Stimulated activated CD4-positive, alpha-beta T cell treated with anti-CD3 and anti-CD28 coated beads, TNF-alpha, amount 100 ng/mL, for 4 hours (primary cell): ENCODE measurements around the gene RCAN1.
"Not testable (repeated sequence)": the region's sequence is repeated elsewhere in the genome, so short reads cannot be mapped to it uniquely, and the experiment has no call there.

Experiments used
- DNase-seq, 3 experiments: peaks; one replicate each; pipeline ENCODE4 v3.0.0-alpha.2; 2020; ENCODE audit warnings: low read depth in 3 of 3

The RCAN1 gene

DNA sequence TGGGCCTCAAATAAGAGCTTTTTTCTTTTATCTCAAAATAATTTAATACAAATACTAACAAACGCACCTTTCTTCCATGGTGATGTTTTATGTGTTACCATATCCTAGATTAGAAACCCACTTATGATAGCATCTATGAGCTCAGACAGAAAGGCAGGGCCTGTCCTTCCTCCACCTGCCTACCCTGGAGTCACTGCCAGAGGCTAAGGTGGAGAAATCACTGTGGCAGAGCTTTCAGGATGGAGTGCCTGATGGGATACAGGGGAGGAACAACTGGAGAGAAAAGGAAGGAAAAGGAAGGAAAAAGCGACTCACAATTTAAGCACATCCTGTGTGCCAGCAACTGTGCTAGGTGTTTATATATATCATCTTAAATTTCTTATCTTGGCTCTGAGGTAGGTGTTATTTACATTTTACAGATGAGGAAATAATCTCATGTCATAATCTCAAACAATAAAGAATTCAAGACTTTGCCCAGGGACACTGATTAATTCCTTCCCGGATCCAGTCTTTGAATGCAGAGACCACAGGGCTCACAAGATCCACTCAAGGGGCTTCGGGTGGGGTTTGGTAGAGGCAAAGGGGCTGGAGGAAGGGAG lies 45.4 kb downstream of the RCAN1 start:
- DNase-seq = no peak

DNA sequence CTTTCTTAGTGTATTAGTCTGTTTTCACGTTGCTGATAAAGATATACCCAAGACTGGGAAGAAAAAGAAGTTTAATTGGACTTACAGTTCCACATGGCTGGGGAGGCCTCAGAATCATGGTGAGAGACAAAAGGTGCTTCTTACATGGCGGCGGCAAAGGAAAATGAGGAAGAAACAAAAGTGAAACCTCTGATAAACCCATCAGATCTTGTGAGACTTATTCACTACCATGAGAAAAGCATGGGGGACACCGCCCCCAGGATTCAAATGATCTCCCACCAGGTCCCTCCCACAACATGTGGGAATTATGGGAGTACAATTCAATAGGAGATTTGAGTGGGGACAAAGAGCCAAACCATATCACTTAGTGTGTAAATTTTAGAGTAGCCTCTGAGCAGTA lies 46.1 kb downstream of the RCAN1 start:
- not testable (repeated sequence) for DNase-seq

DNA sequence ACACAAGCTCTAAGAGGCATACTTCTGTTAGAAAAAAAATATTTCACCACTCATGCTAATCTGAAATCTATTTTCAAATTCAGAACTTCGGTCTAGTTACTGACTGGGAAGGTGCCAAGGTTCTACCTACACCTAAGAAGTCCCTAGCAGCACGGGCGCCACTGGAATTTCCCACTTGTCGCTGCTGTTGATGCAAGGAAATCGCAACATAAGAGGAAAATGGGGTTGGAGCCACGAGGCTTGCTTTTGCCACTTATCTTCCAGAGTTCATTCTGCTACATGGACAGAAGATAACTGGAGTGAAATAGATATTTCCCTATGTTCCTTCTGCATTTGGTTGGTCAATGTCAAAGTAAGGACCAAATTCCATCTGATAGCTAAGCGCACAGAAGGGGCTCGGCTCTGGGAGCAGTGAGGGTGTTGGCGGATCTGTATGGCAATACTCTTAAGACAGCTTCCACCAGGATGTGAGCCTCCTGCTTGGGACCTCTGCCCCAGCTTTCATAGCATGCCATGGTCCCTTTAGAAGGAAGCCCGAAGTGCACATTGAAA lies 47.2 kb downstream of the RCAN1 start:
- DNase-seq = no peak

DNA sequence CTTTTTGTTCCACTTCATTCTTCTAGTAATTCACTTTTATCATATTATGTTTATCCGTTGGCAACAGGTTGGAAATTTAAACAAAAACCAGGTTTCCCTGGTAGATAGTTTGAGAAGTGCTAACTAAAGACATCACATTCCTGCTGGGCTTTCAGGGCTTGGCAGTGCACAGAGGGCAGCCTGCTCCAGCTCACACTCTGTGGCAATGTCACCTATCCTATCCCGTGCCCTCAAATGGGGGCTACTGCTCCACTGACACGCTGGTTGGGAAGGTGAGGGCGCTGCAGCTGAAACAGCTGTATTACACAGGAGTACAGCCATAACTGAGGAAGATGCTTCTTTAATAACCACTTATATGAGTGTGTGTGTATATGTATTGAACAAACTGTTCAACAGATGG lies 49.7 kb downstream of the RCAN1 start:
- no peak for DNase-seq

DNA sequence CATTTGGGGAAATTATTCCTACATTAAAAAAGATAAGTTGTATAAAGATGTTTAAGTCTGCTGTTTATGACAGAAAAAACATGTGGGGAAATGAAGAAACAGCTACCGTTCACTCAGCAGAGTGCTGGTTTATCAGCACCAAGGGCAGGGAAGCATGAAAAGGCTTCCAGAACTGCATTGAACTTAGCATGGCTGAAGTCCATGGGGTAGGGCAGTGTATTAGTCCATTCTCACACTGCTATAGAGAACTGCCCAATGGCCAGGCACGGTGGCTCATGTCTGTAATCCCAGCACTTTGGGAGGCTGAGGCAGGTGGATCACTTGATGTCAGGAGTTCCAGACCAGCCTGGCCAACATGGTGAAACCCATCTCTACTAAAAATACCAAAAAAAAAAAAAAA lies 51.5 kb downstream of the RCAN1 start:
- not testable (repeated sequence) for DNase-seq

DNA sequence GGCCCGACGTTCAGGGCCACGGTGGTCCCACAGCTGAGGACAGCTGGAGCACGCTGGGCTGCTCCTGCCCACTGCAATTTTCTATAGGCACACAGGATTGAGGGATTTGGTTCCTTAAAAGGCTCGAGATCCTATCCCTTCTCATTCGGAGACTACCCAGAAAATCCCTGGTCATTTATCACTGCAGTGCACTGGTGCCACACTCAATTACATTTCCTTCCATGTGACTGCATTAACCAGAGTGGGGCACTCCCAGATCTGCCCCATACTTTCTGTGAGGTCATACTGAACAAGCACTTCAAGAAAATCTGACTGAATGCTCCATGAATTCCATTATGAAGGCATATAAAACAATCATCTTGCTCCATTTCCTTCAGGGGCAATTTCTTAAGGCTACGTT lies 53.1 kb downstream of the RCAN1 start:
- no peak for DNase-seq

DNA sequence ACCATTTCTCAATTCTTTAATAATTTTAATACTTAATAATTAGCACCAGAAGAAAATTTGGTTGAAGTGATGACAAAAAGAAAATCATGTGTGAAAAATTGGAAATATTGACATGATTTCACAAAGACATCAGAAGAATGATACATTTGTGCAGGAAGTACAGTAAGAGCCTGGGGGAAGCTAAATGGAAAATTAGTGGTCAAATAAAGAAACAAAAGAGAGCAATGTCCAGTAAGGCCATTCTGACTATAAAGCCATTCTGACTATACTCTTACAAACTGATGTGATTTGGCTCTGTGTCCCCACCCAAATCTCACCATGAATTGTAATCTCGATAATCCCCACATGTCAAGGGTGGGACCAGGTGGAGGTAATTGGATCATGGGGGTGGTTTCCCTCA lies 54.3 kb downstream of the RCAN1 start:
- no peak for DNase-seq

DNA sequence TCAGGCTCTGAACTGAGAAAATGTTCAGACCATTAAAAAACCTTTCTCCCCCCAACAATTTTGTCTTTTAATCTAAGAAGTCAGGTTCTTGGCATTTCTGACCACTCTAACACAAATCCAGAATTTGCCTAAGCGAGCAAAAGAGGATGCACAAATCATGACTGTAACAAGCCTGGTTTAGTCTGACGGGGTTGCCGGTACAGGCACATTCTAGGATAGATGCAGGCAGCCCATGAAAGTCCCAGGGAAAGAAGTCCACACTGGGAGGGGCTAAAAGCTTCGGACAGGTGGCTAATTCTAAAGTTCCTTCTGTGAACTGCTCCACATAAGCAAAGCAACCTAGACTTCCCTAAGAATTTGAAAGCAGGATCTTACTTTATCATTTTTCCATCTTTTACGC lies 54.9 kb downstream of the RCAN1 start:
- no peak for DNase-seq

DNA sequence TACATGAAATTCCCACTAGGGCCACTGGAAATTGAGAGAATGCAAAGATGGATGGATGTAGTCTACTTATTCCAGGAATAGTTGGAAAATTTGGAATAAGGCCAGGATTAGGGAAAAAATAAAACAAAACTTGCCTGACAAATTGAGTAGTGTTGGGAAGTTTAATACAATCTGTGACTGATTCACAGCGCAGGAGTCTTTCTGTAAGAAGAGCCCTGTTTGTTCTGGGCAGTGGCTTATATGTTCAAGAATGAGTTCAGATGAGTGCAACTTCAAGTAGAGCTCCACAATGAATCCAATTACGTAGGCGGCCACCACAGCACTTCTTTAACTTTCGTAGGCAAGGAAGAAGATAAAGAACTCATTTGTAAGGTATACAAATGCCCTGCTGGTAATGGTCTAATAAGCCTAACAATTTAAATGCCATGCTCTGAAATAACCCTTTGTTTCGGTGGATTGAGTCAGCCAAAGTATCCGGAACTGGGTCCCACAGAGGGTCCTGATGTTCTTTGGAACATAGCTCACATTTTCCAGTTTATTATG lies 55.8 kb downstream of the RCAN1 start:
- no peak for DNase-seq

DNA sequence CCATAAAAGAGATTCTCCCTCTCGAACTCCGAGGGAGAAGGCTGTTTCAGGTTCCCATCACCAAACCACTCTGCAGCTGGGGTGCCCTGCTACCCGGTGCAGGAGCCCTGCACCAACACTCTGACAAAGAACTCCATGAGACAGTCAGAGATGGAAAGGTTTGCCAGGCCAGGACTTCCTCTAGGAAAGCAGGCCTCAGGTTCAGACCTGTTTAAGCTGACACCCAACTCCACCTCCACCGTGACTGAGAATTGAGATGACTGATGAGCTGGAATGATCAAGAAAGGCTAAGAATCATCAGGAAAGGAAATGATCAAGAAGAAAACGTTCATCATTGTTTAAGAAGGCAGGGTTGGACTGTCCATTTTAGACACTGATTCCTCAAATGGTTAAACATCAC lies 56.7 kb downstream of the RCAN1 start:
- no peak for DNase-seq

DNA sequence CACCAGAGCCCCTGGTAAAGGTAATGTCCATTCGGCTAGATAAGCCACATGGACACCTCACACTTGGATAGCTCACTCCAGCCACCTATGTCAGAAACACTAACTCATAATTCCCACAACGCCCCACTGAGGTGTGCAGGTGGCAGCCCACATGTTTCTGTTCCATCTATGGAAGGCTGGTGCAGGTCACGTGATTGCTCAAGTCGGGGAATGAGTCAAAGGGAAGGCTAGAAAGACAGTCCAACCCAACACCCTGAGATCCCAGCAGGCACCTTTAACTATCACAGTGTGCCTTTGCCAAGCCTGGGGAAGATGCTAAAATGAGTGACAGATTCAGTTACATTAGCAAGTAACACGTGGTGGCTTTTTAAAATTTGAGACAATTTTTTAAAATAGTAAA lies 57.7 kb downstream of the RCAN1 start:
- DNase-seq = no peak

DNA sequence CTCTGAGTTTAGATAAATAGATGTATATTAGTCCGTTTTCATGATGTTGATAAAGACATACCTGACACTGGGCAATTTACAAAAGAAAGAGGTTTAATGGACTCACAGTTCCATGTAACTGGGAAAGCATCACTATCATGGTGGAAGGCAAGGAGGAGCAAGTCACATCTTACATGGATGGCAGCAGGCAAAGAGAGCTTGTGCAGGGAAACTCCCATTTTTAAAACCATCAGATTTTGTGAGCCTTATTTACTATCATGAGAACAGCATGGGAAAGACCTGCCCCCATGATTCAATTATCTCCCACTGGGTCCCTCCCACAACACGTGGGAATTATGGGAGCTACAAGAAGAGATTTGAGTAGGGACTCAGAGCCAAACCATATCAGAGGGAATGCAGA lies 60.2 kb downstream of the RCAN1 start:
- DNase-seq = not testable (repeated sequence)

DNA sequence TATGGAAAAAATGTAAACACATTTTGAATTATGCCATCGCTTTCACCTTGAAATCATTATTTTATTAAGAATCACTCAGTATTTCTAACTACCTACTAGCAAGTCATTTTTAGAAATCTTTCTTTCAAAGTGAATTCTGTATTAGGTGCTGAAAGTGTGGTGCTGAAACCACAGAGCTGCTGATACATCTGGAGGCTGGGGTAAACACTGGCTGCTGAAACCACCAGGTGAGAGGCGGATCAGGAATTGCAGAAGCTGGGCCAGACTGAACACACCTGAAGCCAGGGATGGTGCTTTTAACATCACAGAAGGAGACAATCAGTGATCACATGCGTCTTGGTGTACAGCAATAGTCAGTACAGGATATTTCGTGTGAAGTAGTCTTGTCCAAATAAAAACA lies 60.7 kb downstream of the RCAN1 start:
- DNase-seq = no peak

DNA sequence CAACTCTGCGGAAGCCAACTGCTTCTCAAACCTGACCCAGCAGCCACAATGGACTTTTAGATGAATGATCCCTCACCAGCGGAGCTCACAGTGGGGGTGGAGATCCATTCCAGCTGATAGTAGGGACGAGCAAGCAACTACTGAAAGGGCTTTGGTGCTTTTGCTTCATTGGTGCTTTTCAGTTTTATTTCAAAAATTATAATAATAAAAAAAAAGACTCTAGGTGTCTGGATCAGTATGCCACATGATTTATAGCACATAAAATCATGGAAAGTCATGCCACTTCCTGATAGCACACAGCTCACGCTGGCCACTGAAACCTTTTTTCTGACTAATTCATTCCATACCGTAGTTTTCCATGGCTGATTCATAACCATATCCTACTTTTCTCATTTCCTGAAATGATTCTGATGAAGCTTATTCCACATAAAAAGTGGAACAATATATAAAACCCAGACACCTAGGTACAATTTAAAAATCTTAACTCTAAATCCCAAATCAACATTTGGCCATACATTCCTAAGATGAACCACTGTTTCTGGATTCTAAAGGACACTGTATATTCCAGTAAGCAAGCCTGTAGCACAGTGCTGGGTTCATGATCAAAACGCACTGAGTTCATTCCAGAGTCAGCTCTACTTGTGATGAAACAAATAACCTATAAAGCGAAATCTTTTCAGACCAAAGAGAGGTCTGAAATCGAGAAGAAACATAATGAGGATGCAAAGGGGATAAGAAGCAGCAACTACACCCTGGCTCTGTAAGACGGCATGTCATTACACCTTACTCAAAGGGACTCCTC lies 61.6 kb downstream of the RCAN1 start:
- no peak for DNase-seq

DNA sequence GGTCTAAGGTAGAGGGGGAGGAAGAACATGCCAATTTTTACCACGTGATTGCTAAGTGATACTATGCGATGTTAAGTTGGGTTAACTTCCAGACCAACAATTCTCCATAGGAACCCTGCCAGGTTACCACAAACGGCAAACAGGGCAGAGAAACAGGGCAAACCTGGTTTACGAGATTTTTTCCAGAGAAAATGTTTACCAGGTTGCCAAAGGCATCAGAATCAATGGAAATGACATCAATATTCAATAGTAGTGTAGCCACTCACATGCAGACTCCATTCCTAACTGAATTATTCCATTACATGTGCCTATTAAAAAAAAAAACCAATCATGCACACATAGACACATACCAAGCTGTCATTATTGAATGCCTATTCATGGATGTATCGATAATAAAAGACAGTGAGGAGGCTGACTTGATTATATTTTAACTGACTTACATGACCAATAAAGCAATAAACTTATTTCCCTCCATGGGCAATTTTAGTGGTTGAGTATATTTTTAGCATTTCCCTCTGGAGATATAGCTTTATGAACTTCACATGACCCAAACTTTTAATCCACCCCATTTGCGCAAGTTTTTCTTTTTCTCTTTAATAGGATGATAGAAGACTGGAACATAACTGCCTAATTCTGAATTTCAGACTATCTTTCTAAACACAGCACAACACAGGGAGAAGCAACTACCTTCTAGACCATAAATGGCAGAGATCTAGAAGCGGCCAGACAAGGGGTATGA lies 62.4 kb downstream of the RCAN1 start:
- no peak for DNase-seq

DNA sequence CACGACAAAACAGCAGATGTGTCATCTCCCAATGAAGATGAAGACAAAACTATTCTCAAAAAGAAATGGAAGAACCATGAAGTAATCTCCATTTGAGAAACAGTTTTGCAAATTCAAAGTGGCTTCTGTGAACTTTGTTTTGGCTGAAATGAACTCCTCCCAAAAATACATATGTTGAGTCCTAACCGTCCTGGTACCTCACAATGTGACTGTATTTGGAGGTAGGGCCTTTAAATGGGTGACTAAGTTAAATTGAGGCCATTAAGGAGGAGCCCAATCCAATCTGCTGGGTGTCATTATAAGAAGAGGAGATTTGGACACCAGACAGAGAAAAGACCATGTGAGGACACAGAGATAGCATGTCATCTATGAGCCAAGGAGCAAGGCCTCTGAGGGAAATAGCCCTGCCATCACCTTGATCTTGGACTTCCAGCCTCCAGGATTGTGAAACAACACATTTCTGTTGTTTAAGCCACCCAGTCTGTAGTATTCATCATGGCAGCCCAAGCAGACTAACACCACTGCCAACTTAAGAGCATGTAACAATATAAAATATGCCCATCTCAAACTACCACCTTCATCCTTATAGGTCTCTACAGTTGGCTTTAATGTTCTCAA lies 64.6 kb downstream of the RCAN1 start:
- DNase-seq = no peak

DNA sequence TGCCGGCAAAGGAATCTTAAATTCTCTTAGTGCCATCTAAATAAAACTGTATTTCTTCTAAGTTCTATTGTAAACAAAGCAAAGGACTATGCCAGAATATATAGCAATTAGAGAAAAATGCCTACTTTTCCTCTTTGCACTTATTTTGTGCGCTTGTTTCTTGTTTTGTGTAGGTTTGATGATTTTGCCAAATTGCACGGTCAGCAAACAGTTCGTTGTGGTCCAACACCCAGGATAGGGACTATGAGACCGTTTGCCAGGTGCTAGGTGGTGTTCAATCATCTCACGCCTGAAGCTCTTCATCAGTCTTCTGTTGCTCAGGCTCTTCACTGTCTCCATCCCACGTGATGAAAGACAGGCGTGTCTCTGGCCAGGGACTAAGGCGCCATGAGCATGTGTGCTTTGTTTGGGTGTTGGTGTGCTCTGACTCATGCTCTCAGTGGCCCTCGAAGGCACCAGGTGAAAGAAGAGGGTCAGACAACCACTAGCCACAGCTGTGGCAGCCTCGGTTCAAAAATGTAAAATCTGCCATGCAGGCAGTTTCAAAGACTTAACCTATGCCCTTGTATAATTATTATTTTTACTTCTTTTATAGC lies 66.0 kb downstream of the RCAN1 start:
- no peak for DNase-seq

DNA sequence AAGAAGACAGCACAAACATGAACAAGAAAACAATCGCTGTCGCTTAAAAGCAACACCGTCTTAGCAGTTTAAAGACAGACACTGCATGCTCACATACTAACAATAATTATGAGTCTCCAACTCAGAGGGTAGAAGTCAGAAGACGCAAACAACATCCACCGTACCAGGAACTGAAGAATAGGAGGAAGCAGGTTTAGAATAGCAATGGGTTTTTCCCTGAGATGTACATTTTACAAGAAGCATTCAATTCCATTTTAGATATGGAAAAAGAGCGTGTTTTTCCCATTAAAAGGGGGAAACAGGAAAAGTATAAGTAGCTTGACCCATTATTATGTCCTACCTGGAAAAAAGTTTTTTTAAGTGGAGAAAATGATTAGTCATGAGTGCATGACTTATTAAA lies 68.4 kb downstream of the RCAN1 start:
- no peak for DNase-seq

DNA sequence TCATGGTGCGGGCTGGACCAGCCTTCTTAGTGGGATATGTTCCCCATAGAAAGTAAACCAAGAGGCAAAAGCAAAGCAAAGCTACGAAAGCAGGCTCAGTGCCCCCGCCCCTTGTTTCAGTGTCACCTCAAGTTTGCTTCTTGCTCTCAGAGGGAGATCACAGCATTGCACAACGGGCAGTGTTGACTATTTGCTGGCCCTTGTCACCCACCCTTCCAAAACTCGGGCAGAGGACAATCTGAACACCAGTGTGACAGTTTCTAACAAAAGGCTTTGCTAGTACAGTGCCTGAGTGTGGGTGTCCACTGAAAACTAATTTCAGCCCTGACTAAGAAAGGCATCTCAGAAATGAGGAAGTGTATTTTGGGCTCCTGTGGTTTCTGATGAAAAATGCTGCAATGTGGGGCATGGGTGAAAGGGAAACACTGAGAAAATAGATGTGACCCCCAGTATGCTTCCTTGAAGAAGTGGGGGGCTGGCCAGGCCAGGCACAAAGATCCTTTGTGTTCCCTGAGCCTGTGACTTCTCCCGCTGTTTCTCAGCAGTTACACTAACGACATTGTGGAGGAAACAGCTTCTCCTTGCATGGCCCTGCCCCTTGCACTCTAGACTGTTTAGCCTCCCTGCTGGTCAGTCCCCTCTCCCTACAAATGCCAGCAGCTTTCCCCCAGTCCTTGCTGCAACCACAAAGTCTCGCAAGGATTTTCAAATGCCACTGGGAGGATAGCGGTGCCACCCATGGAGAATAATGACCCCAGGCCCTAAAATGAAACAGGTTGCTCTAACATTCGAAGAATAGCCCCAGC lies 69.6 kb downstream of the RCAN1 start:
- DNase-seq = no peak

DNA sequence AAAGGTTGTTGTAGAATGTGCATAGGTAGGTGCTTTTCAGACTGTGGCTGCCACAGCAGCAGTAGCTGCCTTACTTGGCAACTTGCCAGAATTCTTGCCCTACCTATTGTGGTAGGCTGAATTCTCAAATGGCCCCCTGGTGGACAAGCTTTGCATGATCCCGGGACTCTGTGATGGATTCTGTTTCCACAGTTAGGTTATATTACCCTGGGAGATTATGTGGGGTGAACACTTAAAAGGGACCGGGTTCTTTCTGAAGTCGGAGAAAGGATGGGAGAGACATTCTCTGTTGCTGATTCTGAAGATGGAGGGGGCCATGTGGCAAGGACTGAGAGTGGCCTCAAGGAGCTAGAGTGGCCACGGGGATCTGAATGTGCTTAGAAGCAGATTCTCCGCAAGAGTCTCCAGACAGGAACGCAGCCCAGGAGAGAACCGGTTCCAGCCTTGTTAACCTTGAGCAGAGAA lies 70.8 kb downstream of the RCAN1 start:
- peak in 2 of 3 experiments; percentile 5 to 10 for DNase-seq

DNA sequence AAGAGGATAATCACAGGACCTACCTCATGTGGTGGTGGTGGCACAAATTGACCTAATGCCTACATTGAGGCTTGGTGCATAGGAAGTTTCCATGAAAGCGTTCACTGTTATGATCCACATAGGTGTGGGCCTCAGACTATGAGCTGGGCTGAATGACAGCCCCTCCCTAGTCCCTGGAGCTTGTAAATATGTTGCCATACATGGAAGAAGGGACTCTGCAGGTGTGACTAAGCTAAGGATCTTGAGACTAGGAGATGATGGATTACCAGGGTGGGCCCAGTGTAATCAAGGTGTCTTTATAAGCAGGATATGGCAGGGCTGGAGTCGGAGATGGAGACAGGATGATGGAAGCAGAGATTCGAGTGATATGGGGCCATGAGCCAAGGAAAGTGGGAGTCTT lies 71.9 kb downstream of the RCAN1 start:
- no peak for DNase-seq
